Effector CD4-positive, alpha-beta T cell (primary cell): ENCODE results near the gene SURF4.
"Not testable (repeated sequence)": the region's sequence is repeated elsewhere in the genome, so short reads cannot be mapped to it uniquely, and the experiment has no call there.

Experiments
- DNase-seq: peaks from one replicate; pipeline ENCODE4 v3.0.0-alpha.2; 2020

SURF4 gene

DNA sequence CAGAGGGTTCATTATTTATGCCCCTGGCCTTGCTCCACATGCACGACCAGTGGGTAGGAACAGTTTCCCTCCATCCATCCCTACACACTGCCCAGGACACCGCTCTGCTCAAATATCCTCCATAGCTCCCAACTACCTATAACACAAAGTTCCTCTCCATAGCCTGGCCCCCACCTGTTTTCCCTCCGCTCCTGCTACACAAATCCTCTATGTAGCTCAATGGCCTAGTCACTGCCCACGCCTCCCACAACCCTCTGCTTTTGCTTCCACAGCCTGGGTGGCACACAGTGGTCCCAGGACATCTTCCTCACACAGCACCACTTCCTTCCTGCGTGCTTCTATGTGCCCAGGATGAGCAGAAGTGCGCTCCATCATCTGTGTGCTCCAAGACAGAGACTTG, 21.5 kb upstream of the SURF4 start:
- DNase-seq, result no peak

DNA sequence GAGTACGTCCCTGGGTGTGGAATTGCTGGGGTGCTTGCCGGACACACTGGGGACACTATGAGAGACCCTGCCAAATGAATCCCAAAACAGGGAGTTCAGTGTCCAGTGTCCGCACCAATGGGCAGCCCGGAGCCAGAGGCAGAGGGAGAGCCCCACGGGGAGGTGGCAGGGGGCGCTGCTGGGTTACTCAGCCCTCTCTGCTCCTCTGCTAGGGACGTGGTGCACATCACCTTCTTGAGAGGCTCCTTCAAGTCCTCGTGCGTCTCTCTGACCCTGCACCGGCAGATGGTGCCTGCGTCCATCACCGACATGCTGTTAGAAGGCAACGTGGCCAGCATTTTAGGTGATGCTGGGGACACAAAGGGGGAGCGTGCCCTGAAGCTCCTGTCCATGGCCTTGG, 21.1 kb upstream of the SURF4 start:
- no peak for DNase-seq

DNA sequence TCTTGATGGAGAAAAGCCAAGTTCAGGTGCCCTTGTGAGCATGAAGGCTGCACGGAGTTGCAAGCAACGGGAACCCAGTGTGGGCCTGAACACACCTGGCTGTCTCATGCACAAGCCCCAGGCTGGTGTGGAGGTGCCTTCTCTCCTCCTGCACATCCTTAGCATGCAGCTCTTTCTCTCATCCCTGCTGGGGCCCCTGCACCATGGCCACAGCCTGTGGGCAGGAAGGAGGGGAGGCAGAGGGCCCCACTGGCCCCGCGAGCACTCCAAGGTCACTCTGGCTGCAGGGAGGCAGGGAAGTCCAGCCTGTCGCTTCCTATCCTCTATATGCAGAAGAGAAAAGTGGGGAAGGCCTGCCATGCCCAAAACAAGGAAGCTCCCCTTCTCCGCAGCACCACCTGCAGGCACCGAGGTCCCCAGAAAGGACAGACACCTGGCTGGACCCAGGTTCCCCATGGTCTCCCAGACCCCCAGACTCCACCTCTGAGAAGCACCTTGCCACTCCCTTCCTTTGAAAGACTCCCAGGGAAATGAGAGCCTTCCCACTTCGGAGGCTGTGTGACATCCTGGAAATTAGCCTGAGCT, 18.9 kb upstream of the SURF4 start:
- no peak for DNase-seq

DNA sequence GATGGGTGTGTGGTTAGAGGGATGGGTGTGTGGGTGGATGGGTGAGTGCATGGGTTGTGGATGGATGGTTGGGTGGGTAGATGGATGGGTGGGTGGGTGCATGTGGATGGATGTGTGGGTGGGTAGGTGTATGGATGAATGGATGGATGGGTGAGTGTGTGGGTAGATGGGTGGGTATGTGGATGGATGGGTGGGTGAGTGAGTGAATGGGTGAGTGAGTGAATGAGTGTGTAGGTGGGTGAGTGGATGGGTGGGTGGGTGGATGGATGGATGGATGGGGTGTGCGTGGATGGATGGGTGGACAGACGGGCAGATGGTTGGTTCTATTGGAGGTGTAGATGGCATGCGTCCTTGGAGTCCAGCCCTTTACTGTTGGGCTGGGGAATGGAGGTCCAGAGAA, 17.5 kb upstream of the SURF4 start:
- DNase-seq, result no peak

DNA sequence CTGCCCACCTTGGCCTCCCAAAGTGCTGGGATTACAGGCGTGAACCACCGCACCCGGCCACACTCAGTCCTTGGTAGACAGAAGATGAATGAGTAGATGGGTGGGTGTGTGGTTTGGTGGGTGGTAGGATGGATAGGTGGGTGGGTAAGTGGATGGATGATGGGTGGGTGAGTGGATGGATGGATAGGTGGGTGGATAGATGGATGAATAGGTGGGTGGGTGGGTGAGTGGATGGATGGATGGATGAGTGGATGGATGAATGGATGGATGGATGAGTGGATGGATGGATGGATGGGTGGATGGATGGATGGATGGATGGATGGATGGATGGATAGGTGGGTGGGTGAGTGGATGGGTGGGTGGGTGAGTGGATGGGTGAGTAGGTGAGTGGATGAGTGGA, 16.4 kb upstream of the SURF4 start:
- DNase-seq, result not testable (repeated sequence)

DNA sequence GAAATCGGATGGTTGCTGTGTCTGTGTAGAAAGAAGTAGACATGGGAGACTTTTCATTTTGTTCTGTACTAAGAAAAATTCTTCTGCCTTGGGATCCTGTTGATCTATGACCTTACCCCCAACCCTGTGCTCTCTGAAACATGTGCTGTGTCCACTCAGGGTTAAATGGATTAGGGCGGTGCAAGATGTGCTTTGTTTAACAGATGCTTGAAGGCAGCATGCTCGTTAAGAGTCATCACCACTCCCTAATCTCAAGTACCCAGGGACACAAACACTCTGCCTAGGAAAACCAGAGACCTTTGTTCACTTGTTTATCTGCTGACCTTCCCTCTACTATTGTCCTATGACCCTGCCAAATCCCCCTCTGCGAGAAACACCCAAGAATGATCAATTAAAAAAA, 15.6 kb upstream of the SURF4 start:
- DNase-seq, result not testable (repeated sequence)

DNA sequence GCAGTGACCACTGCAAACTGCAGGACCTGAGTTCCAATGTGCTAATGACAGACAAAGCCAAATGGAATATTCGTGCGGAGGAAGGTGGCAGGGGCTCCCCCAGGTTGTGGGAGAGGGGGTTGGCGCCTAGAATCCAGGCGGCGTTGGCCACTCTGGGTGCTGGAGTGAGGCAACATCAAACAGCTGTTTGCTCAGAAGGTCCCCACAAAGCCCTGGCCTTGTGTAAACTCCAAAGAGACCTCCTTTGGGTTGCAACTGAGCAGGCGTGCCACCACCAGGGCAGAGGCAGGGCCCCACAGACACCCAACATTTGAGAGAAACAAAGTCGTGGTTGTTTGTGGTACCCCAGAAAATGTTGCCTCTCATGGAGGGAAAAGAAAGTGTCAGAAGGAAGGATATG, 14.9 kb upstream of the SURF4 start:
- DNase-seq, result no peak

DNA sequence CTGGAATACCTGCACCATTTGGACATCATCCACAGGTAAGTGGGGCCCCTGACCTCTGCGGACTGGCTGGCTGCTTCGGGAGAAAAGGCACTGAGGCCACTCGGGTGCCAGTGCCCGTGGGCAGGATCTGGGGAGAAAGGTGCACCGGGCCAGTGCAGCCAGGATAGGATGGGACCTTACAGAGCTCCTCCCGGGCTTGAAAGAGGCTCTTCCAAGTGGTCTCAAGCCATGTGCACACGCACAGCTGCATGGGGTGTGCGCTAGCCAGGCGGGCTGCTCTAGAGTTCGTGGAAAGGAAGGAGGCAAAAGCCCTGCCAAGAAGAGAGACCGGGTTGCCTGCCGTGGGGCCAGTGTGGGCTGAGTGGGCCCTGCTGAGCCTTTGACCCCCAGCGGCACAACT, 13.7 kb upstream of the SURF4 start:
- DNase-seq, result no peak

DNA sequence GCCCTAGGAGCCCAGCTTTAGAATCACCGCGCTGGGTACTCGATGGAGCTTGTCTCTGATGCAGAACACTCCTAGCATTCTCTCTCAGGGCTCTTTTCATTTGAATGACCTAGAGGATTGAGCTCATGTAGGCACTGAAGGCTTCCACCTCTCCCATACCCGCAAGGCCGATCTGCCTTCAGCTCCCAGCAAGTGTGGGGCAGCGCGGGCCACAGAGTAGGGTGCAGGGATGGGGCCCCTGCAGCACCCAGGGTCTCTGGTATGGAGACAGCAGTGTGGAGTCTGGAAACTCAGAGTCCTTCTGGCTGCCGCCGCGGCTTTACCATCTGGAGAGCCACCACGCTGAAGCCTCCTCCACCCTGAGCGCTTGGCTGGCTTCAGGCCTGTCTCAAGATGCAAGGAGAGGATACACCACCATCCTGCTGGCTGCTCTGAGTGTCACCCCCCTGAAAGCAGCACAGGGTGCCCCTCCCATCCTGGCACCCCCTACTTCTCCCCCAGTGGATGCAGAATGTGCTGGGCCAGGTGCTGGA, 13.2 kb upstream of the SURF4 start:
- no peak for DNase-seq

DNA sequence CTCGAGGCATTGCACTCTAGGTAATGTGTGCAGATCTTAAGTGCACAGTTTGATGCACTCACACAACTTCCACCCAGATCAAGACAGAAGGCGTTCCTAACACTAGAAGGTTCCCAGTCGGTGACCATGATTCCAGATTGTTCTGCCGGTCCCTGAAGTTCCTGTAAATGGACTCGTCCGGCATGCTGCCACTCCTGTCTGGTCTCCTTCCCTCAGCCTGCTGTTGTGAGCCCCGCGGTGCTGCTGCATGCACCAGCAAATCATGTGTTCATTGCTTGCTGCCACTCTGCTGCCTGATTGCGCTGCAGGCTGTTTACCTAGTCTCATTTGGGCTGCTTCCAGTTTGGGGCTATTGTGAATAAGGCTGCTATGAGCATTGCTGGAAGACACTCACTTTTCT, 11.8 kb upstream of the SURF4 start:
- no peak for DNase-seq

DNA sequence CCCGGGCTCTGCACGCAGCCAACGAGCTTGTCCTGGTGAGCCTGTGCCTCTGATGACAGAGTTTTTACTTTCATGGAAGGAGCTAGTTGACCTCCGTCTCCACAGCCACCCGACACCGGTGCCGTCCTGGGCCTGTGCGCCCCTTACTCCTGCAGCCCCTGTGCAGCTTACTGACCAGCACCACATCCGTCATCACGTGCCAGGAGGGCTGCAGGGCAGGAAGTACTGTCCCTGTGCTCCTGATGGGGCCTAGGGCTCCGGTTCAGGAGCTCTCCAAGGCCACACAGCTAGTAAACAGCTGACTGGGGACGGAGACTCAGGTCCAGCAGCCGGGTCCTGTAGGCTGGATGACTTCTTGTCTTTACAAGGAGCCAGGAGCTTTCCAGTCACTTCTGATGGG, 10.5 kb upstream of the SURF4 start:
- no peak for DNase-seq

DNA sequence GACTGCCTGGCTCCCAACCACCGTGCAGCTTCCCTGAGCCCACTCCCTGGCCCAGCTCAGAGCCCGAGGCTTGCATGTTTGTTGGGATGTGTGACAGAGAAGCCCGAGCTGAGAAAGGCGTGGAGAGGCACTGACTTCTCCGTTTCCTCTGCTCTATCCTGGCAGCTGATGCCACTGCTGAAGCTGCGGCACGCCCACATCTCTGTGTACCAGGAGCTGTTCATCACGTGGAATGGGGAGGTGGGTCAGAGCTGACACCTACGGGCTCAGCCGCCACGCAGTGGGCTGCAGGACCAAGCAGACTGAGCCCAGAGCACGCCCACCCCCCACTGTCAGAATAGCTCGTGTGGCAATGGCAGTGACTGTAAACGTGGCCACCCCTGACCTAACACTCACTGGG, 9.6 kb upstream of the SURF4 start:
- DNase-seq, result no peak

DNA sequence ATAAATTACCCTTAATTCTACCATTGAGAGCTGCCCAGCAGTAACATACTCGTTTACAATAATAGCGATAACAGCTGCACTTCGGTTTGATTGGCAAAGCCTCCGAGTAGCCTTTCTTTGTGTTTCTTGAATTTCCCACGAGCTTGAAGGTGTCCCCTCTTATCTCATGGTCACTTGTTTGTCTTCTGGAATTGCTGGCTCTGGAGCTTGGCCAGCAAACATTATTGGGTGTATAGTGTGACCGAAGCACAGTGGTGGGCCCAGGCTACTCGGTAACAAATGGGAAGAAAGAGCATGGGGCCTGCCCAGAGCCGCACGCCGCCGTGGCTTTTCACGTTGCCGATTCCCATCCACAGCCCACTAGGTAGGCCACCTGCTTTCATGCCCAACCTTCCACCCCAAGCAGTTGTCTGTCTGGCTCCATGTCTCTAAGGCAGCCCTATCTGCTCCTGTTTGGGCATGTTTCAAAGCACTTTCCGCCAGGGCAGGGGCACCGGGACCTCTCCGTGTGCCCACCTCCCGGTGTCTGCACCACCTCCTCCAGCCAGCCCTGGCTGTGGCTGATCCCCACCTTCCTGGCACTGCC, 9.0 kb upstream of the SURF4 start:
- no peak for DNase-seq

DNA sequence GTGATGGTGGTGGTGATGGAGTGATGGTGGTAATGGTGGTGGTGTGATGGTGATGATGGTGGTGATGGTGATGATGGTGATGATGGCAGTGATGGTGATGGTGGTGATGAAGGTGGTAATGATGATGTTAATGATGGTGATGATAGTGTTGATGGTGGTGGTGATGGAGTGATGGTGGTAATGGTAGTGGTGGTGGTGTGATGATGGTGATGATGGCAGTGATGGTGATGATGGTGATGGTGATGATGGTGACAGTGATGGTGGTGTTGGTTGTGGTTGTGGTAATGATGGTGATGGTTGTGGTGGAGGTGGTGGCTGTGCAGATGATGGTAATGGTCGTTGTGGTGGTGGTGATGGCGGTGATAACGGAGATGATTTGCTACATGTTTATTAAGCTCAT, 7.6 kb upstream of the SURF4 start:
- DNase-seq, result no peak

DNA sequence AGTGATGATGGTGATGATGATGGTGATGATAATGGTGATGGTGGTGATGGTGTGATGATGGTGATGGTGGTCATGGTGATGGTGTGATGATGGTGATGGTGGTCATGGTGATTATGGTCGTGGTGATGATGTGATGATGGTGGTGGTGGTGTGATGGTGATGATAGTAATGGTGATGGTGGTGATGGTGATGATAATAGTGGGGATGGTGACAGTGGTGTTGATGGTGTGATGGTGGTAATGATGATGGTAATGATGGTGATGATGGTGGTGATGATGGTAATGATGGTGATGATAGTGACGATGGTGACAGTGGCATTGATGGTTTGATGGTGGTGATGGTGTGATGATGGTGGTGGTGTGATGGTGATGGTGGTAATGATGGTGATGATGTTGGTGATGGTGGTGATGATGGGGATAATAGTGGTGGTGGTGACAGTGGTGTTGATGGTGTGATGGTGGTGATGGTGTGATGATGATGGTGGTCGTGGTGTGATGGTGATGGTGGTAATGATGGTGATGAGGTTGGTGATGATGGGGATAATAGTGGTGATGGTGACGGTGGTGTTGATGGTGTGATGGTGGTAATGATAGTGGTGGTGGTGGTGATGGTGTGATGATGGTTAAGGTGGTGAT, 6.8 kb upstream of the SURF4 start:
- no peak for DNase-seq

DNA sequence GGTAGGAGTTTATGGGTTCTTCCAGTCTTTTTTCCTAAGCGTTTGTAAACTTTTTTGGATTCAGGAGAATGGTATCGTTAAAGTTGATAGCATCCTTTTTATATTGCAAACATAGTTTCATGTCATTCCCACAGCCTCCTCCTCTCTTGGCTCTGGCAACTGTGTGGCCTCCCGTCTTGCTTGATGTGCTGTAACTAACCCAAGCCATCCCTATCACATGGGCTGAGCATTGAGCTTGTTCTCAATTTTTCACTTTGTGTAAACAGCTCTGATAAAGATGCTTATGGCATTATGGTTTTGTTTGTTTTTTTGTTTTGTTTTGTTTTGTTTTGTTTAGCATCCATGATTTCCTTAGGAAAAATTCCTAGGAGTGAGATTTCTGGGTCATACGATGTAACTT, 4.9 kb upstream of the SURF4 start:
- DNase-seq, result no peak

DNA sequence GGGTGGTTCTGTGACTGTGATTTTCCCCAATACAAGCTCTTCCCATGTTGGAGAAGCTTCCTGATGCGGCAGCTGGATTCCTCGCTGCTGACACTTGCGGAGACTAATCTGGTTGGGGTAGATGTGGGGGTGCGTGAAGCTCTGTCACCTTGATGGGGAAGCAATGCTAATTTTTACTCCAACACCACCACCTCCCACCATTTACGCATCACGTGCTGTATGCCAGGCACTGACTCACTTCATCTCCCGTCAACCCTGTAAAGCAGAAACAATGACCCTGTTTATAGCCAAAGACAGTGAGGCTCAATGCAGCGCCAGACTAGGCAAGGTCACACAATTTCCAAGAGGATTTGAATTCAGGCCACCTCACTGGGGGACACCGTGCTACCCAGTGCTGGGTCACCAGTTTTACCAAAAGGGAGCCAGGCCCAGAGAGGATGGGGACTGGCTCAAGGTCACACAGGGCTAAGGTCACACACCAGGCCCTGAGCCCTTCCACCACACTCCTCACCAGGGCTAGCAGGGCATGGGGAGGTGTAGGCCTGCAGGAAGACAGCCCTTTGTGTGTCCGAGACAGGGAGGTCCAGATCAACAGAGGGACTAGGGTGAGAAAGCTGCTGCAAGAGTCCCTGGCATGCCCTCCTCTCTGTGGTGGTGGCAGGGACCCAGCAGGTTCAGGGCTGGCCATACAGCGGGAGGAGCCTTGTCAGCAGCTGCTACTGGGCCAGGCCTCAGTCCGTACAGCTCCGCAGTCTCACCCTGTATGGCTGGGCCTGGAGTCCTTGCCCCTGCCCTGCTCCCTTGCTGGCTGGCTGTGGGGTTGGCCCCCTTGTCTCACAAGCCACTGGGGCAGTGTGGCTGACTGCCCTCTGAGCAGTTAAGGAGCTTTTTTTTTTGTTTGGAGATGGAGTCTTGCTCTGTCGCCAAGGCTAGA, 3.6 kb upstream of the SURF4 start:
- DNase-seq, result no peak

DNA sequence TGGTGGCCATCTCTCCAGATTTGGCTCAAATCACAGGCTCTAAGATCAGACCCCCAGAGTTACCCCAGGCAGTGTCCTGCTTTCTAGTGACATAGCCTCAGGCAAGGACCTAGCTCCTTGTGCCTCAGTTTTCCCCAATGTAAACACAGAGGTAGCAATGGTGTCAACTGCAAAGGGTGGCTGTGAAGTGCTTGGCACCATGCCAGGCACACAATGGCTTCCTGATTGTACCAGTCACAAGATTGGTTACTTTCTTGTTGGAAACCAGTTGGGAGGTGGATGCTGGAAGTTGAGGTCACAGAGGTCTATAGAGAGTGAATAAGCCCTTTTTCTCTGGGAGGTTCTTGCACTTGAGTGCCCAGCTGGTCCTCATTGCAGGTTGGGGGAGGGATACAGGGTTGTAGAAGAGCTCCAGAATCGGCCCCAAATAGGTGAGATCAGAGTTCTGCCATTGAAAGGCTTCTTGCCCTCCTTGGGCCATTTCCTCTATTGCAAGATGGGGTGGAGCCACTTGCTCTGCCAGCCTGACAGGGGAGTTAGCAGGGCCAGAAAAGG, 2.6 kb upstream of the SURF4 start:
- DNase-seq, result no peak

DNA sequence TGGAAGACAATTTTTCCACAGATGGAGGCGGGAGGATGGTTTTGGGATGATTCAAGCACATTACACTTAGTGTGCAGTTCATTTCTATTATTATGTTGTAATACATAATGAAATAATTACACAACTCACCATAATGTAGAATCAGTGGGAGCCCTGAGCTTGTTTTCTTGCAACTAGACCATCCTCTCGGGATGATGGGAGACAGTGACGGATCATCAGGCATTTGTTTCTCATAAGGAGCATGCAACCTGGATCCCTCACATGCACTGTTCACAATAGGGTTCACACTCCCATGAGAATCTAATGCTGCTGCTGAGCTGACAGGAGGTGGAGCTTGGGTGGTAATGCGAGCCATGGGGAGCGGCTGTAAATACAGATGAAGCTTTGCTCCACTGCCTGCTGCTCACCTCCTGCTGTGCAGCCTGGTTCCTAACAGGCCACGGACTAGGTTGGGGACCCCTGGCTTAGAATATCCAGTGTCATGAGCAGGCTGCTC, 1.9 kb upstream of the SURF4 start:
- no peak for DNase-seq

DNA sequence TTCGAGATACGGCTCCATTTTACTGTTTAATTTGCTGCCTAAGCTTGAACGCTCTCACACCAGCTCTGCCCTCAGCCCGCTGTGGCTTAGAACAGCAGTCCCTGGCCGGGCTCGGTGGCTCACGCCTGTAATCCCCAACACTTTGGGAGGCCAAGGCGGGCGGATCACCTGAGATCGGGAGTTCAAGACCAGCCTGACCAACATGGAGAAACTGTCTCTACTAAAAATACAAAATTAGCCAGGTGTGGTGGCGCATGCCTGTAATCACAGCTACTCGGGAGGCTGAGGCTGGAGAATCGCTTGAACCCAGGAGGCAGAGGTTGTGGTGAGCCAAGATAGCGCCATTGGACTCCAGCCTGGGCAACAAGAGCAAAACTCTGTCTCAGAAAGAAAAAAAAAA, 1.4 kb upstream of the SURF4 start:
- not testable (repeated sequence) for DNase-seq

DNA sequence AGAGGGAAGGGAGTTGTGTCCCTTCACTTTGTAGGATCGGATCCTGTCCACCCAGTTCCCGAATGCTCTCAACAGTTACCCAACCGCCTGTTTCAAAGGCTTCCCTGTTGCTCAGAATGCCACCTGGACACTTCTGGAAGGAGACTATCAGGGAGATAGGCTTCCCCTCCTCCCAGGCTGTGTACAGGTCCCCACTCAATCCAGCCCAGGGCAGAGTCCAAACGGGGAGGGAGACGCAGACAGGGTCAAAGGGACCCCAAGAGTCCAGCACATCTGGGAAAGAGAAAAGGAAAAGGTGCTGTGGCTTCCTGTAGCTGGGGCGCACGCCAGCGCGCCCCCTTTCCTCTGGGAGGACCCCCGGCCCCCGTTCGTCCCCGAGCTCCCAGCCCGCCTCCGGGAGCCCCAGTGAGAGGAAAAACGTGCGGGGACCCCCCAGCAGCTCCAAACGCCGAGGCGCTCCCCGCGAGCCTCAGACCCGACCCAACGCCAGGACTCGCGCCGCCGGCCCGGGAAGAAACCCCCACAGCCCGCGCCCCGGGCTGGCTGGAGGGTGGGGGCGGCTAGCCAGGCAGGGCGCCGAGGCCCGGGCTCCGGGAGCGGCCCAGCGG, 640 bp downstream of the SURF4 start:
- no peak for DNase-seq

DNA sequence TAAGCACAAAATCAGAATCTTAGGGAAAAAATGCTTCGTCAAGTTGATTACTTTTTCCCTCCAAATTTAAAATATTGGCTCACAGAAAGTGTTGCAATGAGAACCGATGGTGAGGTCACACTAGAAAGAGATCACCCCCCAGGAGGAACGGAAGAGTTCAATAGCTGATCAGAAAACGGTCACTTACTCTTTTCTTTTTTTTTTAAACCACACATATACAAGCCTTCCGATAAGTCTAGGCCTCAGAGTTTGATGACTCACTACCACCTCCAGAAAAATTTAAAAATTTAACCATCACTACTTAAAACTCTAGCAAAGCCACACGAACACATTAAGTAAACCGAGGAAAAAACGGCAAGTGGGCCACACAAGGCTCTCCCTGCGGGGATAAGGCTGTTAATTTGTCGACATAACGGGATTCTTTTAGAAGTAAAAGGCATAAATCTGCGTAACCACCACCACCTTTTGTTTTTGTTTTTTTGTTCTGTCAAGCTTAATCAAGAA, 1.2 kb downstream of the SURF4 start:
- DNase-seq, result no peak
